OCI-LY3 (cell line): ENCODE results near the gene PNRC2.

Experiments used
- H2AFZ ChIP-seq: fragments of 200-600, 300-600 bp; shearing (Covaris generic); 2 replicates; pipeline ENCODE4 v1.6.0; 2014; ENCODE audit warnings: antibody characterized with exemption, low read depth, low read length
- H3K27ac ChIP-seq: fragments of 200-600, 300-600 bp; sonication (generic); 2 replicates; pipeline ENCODE4 v1.5.1; 2014; ENCODE audit warnings: mild to moderate bottlenecking, low read length, moderate library complexity, mixed read lengths
- H3K27me3 ChIP-seq: fragments of 200-600, 300-600 bp; sonication (generic); 2 replicates; pipeline ENCODE4 v1.6.1; 2014; ENCODE audit warnings: low read depth, low read length, mixed read lengths
- H3K36me3 ChIP-seq: fragments of 200-600, 300-600 bp; sonication (generic); replicated peaks from 2 replicates; pipeline ENCODE3; 2014; ENCODE audit warnings: low read depth, low read length, mixed read lengths
- H3K4me1 ChIP-seq: fragments of 300-600, 200-600 bp; sonication (generic); 2 replicates; pipeline ENCODE4 v1.6.1; 2014; ENCODE audit warnings: low read length, mixed read lengths
- H3K4me2 ChIP-seq: fragments of 200-600, 300-600 bp; sonication (generic); 2 replicates; pipeline ENCODE4 v1.6.1; 2014; ENCODE audit warnings: low read length, mixed read lengths
- H3K4me3 ChIP-seq: fragments of 300-600, 200-600 bp; sonication (generic); 2 replicates; pipeline ENCODE4 v1.5.1; 2014; ENCODE audit warnings: antibody characterized with exemption, mild to moderate bottlenecking, low read length, moderate library complexity
- H3K79me2 ChIP-seq: fragments of 300-600, 200-600 bp; shearing (Covaris generic); 2 replicates; pipeline ENCODE4 v1.6.1; 2014; ENCODE audit warnings: mild to moderate bottlenecking, low read length, mixed read lengths
- H3K9ac ChIP-seq: fragments of 300-600, 200-600 bp; shearing (Covaris generic); 2 replicates; pipeline ENCODE4 v1.6.0; 2014; ENCODE audit warnings: mild to moderate bottlenecking, low read length, moderate library complexity
- H3K9me3 ChIP-seq: fragments of 200-600, 300-600 bp; shearing (Covaris generic); 2 replicates; pipeline ENCODE4 v1.6.1; 2014; ENCODE audit warnings: low read length, mixed read lengths; ENCODE audit not compliant: insufficient read depth
- H4K20me1 ChIP-seq: fragments of 200-600, 300-600 bp; sonication (generic); 2 replicates; pipeline ENCODE4 v1.6.1; 2016; ENCODE audit warnings: low read length, mixed read lengths; ENCODE audit not compliant: insufficient read depth
- EZH2phosphoT487 ChIP-seq: fragments of 200-600 bp; shearing (Covaris generic); IDR thresholded peaks from 2 replicates; pipeline ENCODE4 v1.6.1; 2018; ENCODE audit warnings: antibody characterized with exemption, mixed run types, low read depth
- TF ChIP-seq, protein P1 (sequence below): fragments of 200-600, 300-600 bp; sonication (generic); IDR thresholded peaks from 2 replicates; pipeline ENCODE4 v1.5.1; 2014; ENCODE audit warnings: antibody characterized with exemption, low read length, low read depth

The PNRC2 gene

DNA sequence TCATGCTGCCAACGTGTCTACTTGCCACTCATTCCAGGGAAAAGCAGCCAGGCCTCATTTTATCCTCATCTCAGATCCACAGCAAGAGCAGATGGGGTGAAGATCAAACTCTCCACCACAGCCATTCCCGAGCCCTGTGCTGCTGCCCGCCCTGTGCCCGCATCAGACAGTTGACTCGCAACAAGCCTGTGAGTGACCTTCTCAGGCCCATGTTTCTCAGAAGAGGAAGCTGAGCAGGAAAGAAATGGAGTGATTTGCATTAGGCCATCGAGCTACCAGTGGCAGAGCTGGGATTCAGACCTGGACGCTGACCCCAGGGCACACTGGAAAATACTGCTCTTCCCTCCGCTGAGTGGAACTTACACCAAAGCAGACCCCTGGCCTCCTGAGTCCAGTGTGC, 47.7 kb upstream of the PNRC2 start:
- H3K27me3 ChIP-seq: no peaks in the 10 kb centered on the region
- peak overlapping the region; percentile 87 for H3K4me2 ChIP-seq
- peaks cover 12% of the 10 kb centered on the region for H3K36me3 ChIP-seq
- peak overlapping the region; percentile 98 for H3K27ac ChIP-seq
- no peak for TF ChIP-seq EZH2phosphoT487
- TF ChIP-seq, protein P1, sequence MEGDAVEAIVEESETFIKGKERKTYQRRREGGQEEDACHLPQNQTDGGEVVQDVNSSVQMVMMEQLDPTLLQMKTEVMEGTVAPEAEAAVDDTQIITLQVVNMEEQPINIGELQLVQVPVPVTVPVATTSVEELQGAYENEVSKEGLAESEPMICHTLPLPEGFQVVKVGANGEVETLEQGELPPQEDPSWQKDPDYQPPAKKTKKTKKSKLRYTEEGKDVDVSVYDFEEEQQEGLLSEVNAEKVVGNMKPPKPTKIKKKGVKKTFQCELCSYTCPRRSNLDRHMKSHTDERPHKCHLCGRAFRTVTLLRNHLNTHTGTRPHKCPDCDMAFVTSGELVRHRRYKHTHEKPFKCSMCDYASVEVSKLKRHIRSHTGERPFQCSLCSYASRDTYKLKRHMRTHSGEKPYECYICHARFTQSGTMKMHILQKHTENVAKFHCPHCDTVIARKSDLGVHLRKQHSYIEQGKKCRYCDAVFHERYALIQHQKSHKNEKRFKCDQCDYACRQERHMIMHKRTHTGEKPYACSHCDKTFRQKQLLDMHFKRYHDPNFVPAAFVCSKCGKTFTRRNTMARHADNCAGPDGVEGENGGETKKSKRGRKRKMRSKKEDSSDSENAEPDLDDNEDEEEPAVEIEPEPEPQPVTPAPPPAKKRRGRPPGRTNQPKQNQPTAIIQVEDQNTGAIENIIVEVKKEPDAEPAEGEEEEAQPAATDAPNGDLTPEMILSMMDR: no peak
- H3K4me3 ChIP-seq: peak overlapping the region; percentile 88
- no peaks in the 10 kb centered on the region for H4K20me1 ChIP-seq
- peaks cover 70% of the 10 kb centered on the region for H3K79me2 ChIP-seq
- no peaks in the 10 kb centered on the region; the same call in 1 of the 2 replicates for H3K9me3 ChIP-seq
- H3K9ac ChIP-seq: peak overlapping the region; percentile 92
- H3K4me1 ChIP-seq: peaks cover 91% of the 10 kb centered on the region
- no peak overlapping the region for H2AFZ ChIP-seq

DNA sequence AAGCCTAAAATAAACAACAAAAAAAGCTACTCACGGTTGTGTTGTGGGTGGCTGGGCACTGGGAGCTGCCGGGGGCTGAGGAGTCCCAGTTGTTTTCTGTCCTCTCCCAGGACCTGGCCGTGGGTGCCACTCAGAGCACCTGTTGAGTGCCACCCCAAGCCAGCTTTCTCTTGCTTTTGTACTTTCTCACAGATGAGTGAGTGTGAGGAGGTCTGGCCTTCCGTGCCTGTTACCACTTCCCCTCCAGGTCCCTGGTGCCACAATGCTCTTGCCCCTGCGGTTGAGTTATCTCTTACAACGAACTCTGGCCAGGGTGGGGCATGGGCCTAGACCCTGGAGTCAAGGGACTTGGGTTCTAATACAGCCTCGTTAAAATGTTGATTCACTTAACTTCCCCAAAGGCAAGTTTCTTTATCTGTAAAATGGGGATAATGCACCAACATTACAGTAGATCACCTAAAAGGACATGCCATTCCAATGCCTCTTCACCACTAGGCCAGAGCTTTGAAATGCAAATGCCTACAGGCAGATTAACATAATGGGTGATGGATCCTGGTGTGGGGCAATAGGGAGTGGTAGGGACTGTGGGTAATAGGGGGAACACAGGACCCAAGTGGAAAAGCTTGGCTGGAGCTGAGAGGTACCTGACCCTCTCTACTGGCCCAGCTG, 46.3 kb upstream of the PNRC2 start, which contains the start of gene CNR2:
TSS of gene CNR2 (minus strand) at position 151 of the 669 bp plus-strand sequence. CDS start 37,745 bp downstream, outside the sequence.
- H4K20me1 ChIP-seq: no peaks in the 10 kb centered on the region
- no peak within 1 kb of the TSS for H2AFZ ChIP-seq
- no peak for TF ChIP-seq EZH2phosphoT487
- TF ChIP-seq, protein P1: no peak
- peak within 1 kb of the TSS; percentile 88 for H3K4me3 ChIP-seq
- H3K4me1 ChIP-seq: peaks cover 80% of the 10 kb centered on the region
- H3K9me3 ChIP-seq: no peaks in the 10 kb centered on the region; the same call in 1 of the 2 replicates
- H3K27me3 ChIP-seq: no peaks in the 10 kb centered on the region
- H3K27ac ChIP-seq: peak within 1 kb of the TSS; percentile 98
- H3K36me3 ChIP-seq: peaks cover 12% of the 10 kb centered on the region
- peak within 1 kb of the TSS; percentile 92 for H3K9ac ChIP-seq
- peaks cover 56% of the 10 kb centered on the region for H3K79me2 ChIP-seq
- H3K4me2 ChIP-seq: peak within 1 kb of the TSS; percentile 87

DNA sequence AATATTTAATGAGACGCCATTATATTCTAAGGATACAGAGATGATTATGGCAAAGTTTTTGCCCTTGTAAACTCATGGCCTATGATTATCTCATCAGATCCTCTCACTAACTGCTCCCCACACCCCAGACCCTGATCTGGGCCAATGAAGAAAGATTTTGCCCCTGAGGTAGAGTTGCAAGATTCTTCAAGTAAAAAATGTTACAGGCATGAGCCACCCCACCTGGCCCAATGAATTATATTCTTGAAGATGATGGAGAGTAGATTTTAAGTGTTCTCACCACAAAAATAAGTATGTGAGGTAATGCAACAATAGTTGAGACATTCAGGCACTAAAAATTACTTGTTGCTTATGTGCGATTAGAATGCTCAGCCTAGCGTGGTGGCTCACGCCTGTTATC, 44.7 kb upstream of the PNRC2 start:
- peaks cover 67% of the 10 kb centered on the region for H3K4me1 ChIP-seq
- H2AFZ ChIP-seq: no peak overlapping the region
- H3K4me3 ChIP-seq: no peak overlapping the region
- no peaks in the 10 kb centered on the region for H3K9me3 ChIP-seq
- H3K9ac ChIP-seq: no peak overlapping the region
- no peaks in the 10 kb centered on the region for H3K27me3 ChIP-seq
- no peaks in the 10 kb centered on the region for H4K20me1 ChIP-seq
- H3K4me2 ChIP-seq: no peak overlapping the region
- H3K36me3 ChIP-seq: peaks cover 8% of the 10 kb centered on the region
- peaks cover 40% of the 10 kb centered on the region for H3K79me2 ChIP-seq
- TF ChIP-seq, protein P1: no peak
- TF ChIP-seq EZH2phosphoT487: no peak
- H3K27ac ChIP-seq: peak overlapping the region; percentile 60

DNA sequence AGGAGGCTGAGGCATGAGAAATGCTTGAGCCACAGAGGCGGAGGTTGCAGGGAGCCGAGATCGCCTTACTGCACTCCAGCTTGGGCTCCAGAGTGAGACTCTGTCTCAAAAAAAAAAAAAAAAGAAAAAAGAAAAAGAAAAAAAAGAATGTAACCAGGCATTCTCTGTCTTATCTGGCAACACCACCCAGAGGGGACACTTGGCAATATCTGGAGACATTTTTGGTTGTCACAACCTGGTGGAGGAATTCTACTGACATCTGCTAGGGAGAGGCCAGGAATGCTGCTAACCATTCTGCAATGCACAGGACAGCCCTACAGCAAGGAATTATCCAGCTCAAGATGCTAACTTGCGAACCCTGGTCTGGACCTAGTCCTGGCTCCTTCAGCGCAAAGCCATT, 44.2 kb upstream of the PNRC2 start:
- peak overlapping the region; percentile 98 for H3K4me2 ChIP-seq
- peaks cover 8% of the 10 kb centered on the region for H3K36me3 ChIP-seq
- no peak overlapping the region for H2AFZ ChIP-seq
- peaks cover 35% of the 10 kb centered on the region for H3K79me2 ChIP-seq
- peak overlapping the region; percentile 89 for H3K27ac ChIP-seq
- peaks cover 63% of the 10 kb centered on the region for H3K4me1 ChIP-seq
- no peaks in the 10 kb centered on the region for H3K9me3 ChIP-seq
- no peaks in the 10 kb centered on the region for H3K27me3 ChIP-seq
- TF ChIP-seq, protein P1: peak; percentile 32
- TF ChIP-seq EZH2phosphoT487: no peak
- H4K20me1 ChIP-seq: no peaks in the 10 kb centered on the region
- no peak overlapping the region for H3K9ac ChIP-seq
- H3K4me3 ChIP-seq: no peak overlapping the region
